GM21717 (cell line): ENCODE results near the gene IER5.

Experiments used
- ATAC-seq: cut with Tn5 transposase; IDR thresholded peaks from one replicate; pipeline ENCODE4 v1.9.1; 2021; ENCODE audit warnings: mild to moderate bottlenecking, moderate library complexity; ENCODE audit not compliant: unreplicated experiment

IER5 gene

DNA sequence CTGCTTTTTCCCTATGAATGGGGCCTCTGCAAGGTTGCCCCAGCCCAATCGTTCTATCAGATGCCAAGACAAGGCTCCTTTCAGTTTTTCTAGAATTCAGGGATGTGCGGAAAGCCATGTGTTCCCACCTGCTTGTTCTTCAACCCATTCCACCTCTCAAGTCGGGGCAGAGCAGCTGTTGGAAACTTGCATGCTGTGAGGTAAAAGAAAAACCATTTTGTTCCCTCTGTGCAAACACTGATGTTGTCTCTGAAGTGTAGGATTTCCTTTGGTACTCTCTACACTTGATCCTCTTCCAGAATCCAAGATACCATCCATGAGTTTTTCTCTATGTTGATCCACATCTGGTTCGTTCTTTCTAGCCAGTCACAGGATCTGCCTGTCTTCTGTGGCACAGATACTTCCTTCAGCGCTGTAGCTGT lies 7.3 kb downstream of the IER5 start:
- no peak for ATAC-seq

DNA sequence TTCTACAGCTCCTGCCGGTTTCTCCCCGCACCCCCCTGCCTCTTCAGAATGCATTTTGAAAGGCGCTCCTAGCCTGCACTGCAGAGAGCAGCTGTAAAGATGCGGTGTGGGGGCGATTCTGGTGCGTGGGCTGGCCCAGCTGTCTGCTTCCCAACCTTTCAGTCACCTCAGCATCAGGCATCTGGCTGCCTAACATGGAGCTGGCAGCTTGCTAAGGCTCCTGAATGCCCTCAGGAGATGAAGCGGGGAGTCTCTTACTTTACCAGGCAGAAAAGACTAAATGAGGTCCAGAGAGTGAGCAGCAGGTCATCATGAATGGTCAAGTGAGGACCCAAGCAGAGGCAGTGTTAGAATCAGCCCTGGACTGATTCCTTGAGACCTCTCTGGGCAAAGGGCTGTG lies 8.7 kb downstream of the IER5 start:
- ATAC-seq = no peak

DNA sequence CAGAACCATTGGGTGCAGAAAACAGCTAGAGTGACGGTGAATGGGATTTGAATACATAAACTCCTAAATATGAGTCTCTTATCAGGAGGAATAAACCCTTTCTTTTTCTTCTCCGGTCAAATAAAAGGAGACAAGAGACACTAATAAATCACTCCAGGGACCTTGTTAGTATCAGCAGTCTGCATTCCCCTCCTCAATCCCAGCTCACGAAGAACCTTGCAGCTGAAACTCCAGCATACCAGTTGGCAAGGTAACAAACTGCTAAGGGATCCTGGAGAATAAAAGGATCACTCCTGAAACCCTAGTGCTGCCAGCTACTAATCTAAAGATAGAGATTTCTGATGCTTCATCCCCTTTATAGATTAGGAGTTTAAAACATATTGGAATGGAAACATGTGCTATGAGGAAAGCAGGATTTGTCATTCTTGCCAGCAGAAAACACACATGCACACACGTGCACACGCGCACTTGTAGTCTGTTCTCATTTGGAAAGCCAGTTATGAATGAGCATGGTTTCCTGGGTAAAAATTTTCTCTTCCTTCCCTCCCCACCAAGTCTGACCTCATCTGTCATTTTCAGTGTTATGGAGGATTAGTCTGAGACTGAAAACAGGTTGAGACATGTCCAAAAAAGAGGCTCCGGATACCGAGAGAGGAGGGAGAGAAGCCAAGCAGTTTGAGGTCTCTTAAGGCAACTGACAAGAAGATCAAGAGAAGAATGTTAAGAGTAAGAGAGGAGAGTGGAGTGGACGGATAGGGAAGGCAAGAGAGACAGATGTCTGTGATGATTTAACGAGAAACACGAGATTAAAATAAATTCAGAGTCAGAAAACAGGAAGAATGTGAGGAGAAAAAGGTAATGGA lies 10.9 kb downstream of the IER5 start:
- ATAC-seq = peak; percentile 63

DNA sequence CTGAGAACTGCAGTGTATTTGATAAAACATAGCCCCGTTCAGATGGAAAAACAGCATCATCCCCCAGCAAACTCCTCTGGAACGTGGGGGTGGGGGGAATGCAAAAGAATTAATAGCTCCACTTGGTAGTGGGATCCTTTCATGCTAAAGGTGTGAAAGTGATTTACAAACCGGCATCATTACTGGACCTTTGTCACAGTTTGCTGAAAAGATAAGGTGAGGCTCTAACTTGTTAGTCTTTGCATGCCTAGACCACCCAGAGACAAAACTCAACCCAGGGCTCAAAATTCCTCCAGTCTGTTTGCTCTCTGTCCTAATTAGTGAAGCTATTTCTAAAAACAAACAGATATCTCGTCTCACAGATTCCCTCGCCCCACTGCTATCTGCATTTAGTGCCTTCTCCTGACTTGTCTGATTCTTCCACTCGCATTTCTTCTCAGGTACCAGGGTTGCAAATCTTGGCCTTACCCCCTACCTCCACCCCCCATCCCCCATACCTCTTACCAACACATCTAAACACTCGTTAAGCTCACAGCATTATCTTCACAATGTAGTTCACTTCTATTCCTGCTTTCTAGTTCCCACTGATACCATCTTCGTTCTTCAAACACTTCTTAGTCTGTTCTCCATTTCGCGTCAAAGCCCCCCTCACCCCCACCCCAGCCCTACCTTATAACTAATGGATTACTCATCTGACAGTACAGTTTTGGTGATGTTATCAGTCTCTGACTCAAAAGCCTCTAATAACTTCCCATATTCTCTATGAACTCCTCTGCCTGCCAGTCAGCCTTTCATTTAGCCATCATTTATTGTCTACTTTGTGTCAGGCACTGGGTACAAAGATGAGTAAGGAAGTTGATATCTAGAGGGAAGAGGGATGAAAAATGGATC lies 11.8 kb downstream of the IER5 start:
- ATAC-seq = no peak

DNA sequence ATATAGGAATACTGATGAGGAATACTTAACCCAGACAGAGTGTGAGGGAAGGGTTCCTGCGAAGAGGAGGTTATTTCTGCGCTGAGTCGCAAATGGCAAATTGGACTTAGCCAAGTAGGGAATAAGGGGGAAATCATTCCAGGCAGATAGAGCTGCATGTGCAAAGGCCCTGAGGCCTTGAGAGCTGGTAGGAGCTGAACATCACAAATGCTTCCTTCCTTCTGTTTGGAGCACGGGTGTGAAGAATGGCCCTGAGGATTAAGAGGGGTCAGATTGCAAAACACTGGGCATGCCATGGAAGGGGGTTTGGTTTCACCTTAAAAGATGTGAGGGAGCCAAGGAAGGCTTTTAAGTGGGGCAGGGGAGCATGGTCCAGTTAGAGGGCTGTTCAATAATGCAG lies 12.4 kb downstream of the IER5 start:
- ATAC-seq = no peak

DNA sequence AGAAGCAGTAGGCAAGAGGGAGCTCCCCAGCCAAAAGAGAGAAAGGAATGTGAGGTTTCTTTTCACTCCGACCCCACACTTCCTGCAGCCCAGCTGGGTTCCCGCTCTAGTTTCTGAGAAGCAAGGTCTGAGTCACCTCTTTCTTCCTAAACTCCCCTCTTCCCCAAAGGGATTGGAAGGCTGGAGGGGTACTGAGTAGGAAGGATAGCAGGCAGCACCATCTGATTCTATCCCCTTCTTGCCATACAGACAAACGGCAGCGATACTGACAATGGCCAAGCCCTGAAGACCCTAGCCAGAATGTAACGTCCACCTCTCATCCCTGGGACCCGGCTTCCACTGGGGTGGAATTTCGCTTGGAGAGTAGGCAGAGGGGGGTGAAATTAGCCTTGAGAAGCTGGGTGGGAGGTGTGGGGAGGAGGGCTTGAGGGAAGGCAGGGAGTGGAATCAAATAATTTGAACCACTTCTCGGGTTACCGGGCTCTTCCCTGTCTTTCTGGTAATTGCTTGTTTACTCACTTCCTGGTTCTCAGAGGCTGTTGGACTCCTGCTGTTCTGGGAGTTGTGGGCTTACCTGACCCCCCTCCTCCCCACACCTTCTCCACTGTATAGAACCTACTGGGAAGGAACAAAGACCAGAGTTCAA lies 13.2 kb downstream of the IER5 start:
- ATAC-seq = no peak

DNA sequence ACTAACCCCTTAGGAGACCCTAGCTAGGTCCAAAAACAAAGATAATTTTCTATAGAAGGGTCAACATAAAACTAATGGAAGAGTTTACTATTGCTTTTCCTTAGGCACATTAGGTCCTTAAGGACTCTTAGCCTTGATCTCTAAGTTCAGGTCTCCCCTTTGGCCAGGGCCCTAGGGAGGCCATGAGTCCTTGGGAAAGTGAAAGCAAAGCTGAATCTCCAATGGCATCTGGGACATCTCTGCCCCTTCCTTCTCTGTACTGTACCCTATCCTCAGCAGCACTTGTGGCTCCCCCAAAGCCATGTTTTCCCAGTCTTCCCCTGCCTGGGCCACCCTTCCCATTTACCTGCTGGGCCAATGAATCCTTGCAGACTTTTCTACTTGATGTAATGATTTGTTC lies 14.3 kb downstream of the IER5 start:
- ATAC-seq = no peak

DNA sequence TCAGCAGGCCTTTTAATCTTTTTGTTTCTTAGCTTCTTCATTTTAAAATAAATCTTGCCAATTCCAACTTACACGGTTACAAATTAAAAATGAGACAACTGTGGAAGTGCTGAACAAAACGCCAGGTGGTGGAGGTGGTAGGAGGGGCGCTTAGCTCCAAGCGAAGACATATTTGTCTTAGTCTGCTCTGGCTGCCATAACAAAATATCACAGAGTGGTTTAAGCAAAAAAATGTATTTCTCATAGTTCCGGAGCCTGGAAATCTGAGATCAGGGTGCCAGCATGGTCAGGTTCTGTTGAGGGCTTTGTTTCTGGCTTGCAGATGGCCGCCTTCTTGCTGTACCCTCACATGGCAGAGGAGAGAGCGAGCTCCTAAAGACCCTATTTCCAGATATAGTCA lies 14.9 kb downstream of the IER5 start:
- ATAC-seq = no peak

DNA sequence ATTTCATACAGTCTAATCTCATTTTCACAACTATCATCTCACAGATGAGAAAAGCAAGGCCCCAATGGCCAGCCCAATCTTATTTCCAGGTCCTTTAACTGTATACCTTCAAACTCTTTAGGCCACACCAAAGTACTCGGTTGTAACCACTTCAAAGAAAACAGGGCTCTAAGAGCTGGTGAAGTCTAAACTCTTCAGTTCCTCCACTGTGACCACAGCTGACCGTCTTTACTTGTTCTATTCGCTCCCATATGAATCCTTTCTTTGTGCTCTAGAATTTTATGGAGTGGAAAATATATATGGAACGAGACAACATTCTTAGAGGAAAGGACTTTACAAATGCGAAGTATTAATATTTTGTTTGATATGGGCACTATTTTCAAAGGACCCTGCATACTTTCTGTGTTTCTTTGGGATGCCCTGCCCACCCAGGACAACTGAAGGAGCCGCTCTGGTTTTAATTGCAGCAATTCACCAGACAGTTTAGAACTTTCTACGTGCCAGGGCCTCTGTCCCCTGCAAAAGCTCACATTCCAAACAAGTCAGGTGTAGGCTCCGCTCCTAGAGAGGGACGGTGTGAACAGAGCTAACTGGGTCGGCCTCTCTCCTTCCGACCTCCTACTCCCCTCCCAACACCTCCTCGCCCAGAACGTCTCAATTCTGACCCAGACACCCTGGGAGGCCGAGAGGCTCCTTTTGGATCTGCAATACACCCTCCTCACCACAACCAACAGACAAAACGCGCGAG lies 15.7 kb downstream of the IER5 start:
- peak; percentile 11 for ATAC-seq

DNA sequence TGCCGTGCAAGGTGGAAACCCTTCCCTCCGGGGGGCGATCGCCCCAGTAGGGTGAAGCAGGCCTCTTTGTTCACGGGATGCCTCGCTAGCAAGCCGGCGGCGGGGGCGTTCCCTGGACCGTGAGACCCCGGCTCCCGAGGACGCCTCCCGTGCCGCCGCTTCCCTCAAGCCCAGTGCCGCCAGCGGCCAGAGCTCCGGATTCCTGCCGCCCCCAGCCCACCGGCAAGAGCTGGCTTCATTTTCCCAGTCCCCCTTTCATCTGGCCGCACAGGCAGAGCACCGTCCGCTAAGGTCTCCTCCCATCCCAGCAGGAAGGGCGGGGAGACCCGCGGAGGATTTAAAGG lies 16.3 kb downstream of the IER5 start:
- no peak for ATAC-seq

DNA sequence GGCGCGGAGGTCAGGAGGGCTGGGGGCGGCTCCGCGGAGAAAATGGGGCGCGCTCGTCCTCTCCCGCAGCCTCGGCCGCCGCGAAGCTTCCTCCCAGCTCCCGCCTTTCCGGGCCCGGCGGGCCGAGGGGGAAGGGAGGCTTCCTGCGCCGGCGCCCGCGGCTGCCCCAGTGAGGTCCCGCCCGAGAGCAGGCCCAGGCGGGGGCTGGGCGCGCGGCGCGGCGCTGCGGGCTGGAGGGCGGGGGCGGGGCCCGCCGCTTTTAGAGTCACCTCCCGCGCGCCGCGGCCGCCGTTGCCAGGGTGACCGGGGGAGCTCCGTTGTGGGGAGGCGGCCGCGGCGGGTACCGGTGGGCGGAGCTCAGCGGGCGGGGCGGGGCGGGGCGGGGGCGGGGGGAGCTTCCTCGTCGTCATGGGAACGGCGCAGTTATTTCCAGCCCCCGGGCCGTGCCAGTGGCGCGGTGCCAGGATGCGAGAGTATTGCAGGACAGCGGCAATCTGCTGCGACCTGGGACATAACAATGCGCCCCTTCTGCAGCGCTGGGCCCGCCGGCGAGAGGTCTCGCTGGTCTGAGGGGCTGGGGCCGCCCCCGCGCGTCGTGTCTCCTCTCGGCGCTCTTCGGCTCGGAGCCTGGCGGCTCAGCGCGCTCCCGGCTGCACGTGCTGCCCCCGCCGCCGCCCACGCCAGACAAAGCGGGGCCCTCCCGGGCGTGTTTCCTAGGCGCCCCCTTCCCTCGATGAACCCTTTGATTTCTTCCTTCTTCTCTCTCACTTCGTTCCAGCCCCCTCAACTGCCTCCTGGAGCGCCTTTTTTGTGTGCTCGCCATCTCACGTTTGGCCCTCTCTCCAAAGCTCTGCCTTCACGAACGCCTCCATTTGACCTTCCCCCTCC lies 16.9 kb downstream of the IER5 start:
- ATAC-seq = peak; percentile 70

DNA sequence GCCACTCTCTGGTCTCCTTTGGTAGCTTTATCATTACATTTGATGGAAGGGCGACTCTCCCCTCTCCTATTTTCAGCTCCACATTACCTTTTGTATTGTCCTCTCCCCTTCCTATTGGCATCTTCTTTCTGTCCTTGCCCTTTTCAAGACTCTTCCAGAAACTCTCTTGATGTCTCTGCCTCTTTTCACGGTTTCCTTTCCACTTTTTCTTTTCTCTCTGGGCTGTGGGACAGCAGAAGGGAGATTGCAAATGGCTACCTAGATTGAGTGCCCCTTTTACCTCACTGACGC lies 17.5 kb downstream of the IER5 start:
- ATAC-seq = no peak

DNA sequence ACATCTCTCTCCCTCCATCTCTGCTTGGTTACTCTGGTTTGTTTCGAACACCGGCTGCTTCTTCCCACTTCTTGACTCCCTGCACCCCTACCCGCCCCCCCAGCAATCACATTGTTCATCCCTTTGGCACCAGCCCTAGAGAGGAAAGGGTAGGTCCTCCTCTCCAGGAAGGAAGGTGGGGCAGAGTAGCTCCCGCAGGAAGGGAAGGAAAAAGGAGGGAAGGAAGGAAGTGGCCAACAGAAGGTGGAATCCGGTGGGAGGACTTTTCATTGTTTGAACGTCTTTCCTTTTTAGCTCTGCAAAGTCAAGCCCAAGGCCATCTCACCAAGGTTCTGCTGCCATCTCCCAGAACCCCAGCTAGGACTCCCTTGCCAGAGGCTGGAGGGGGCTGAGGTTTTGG lies 18.0 kb downstream of the IER5 start:
- no peak for ATAC-seq

DNA sequence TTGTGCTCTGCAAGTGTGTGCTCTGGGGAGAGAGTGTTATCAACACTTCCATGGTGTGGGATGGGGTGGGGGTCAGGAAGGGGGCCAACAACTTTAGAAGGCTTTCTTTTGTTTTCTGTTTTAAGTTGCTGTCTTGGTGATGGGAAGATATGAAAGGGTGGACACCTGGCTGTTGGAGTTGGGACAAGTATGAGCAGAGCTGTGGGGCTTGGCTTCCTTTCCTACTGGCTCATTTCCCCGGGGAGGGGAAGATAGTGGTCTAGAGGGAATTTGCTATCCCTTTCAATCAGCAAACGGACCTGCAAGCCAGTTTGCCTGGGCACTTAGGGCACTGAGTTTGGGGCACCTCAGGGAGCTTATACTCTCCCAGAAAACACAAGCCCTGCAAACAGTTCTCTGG lies 19.2 kb downstream of the IER5 start:
- no peak for ATAC-seq

DNA sequence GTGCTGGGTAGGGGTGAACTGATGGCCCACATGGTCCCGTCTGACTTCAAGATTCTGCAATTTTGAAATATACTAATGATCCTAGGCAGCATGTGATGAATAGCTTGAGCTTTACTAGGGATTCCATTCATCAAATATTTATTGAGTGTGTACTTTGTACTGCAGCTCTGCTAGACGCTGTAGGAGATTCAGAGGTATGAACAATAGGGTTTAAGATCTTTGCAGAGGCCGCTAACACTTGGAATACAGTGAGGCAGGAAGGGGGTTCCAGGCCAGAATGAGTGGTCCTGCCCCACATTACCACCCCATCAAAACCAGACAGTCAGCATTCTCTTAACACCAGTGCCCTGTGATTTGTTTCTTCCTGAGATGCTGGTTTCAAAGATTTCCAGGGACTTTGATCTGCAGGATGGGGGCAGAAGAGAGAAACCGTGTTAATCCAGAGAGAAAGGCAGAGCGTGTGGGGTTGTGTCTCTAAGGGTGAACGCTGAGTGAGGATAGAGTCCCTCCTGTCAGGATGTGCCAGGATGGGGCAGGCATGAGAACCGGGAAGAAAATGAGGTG lies 19.9 kb downstream of the IER5 start:
- ATAC-seq = no peak

DNA sequence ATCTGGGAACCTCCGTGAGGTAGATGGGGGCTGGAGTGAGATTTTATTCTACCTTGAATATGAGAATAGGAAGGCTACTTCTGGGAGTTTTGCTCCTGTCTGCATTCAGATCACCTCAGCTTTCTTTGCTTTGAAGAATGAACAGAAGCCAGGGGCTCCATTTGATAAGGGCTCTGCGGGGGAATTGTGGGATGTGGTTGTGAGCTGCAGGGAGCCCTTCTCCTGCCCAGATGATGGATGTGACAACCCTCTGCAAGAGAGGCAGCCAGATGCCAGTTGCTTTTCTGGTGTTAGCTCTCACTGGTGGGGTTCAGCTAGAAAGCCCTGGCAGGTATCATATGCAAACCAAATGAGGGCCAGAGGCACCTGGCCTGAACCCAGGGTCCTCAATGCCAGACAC lies 21.5 kb downstream of the IER5 start:
- no peak for ATAC-seq

DNA sequence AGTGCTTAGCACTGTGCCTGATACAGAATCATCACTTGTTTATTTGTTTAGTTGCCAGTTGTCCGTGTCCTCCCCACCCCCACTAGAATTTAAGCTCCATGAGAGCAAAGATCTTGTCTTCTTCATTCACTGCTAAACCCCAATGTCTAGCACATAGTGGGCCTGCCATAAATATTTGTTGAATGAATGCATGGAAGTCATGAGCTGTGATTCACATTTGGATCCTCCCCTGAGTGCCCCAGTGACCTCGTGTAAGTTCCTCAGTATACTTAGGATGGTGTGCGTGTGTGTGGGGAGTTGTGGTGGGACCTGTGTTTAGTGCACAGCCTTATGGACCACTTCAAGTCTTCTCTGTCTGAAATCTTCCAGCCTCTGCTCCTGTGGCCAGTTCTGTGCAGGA lies 23.1 kb downstream of the IER5 start:
- no peak for ATAC-seq

DNA sequence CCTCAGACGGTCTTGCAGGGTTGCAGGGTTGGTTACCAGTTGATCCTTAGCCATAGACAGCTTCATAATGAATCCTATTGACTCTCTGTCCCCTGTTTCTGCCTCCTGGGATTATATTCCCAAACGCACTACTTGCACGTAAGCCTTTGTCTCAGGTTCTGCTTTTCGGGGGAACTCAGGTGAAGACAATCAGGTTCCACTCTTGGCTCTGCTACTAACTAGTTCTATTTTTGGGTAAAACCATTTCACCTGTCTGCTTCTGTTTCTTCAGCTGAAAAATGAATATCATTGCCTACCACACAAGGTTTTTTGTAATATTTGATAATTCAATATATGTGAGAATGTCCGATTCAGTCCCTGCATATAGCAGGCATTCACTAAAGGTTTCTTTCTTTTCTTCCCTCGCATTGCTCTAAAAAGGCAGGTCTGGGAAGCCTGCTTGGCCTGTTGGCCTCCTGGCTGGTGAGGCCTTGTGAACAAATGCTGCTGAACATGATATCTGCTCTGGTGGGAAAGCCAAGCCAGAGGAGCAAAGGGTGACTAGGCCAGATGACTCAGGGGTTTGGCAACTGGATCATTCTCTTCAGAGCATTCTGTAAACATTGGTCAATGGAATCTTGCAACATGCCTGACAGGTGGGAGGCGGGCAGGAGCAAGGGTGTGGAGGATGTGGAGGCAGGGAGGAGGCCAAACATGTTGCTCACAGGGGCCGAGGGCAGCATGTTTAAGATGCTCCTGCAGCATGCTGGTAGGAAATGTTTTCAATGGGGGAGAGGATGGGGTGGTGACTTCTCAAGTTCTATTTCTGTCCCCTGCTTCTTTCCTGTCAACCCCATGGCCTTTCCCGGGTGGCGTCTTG lies 23.8 kb downstream of the IER5 start:
- no peak for ATAC-seq

DNA sequence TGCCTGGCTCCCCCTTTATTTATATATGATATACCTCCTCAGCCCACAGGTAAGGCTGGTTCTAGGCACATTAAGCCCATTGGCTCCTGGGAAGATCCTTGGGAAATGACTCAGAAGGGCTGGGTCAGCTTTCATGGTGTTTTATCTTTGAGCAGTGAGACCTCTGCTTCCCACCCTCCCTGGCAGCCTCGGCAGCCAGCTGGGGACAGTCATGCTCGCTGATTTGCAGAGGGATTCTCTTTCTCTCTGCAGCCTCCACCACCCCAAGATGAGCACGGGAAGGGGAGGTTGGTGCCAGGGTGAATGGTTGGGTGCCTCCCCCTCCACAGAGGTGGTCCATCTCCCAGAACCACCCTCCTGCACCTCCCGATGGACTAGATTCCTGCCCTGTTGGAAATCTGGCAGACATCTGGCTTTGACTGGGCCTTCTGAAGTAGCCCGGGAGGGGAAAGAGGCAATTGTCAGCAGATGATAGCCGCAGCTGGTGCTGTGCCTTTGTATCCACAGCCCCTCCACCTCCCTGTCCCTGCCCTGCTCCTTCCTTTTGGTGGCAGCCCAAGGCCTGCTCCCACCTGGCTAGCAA lies 24.6 kb downstream of the IER5 start:
- ATAC-seq = no peak
